Activated T-cell treated with anti-CD3 and anti-CD28 coated beads for 48 hours (primary cell): ENCODE measurements around the gene NPIPA8.
"Not testable (repeated sequence)": the region's sequence is repeated elsewhere in the genome, so short reads cannot be mapped to it uniquely, and the experiment has no call there.

Experiments
- DNase-seq: peaks from one replicate; pipeline ENCODE4 v3.0.0-alpha.2; 2020; ENCODE audit warnings: low read depth

NPIPA8 gene

GRCh38 chr16:18336636-18337035 is at the start of gene NPIPA8:
TSS of gene NPIPA8 (minus strand) at chr16:18336736. CDS start at chr16:18332662, 4,074 bp downstream.
- not testable (repeated sequence) for DNase-seq

GRCh38 chr16:18385285-18385684 is 48.7 kb upstream of the NPIPA8 start:
- not testable (repeated sequence) for DNase-seq

GRCh38 chr16:18384869-18385268 is 48.3 kb upstream of the NPIPA8 start:
- DNase-seq = not testable (repeated sequence)

GRCh38 chr16:18384098-18384636 is 47.6 kb upstream of the NPIPA8 start:
- DNase-seq = not testable (repeated sequence)

GRCh38 chr16:18382696-18383095 is 46.2 kb upstream of the NPIPA8 start:
- not testable (repeated sequence) for DNase-seq

- DNase-seq = not testable (repeated sequence)
These were observed 11.2 kb upstream of the NPIPA8 start for GRCh38 chr16:18347742-18348141.

GRCh38 chr16:18346993-18347392 is 10.5 kb upstream of the NPIPA8 start:
- not testable (repeated sequence) for DNase-seq

- not testable (repeated sequence) for DNase-seq
These were observed 8.1 kb upstream of the NPIPA8 start for GRCh38 chr16:18344634-18345033.

GRCh38 chr16:18341986-18342385 is 5.5 kb upstream of the NPIPA8 start:
- not testable (repeated sequence) for DNase-seq

- not testable (repeated sequence) for DNase-seq
These were observed 5.0 kb upstream of the NPIPA8 start for GRCh38 chr16:18341417-18341960.

GRCh38 chr16:18339210-18339609 is 2.7 kb upstream of the NPIPA8 start:
- DNase-seq = not testable (repeated sequence)

- not testable (repeated sequence) for DNase-seq
These were observed 24.7 kb downstream of the NPIPA8 start for GRCh38 chr16:18311811-18312210.

GRCh38 chr16:18309159-18309558 is 27.4 kb downstream of the NPIPA8 start:
- not testable (repeated sequence) for DNase-seq

- not testable (repeated sequence) for DNase-seq
These were observed 29.3 kb downstream of the NPIPA8 start for GRCh38 chr16:18307241-18307640.

- DNase-seq = not testable (repeated sequence)
These were observed 30.5 kb downstream of the NPIPA8 start for GRCh38 chr16:18306066-18306465.

- DNase-seq = not testable (repeated sequence)
These were observed 33.4 kb downstream of the NPIPA8 start for GRCh38 chr16:18303059-18303706.

GRCh38 chr16:18297714-18298113 is 38.8 kb downstream of the NPIPA8 start:
- not testable (repeated sequence) for DNase-seq

GRCh38 chr16:18296931-18297330 is 39.6 kb downstream of the NPIPA8 start:
- DNase-seq = not testable (repeated sequence)

GRCh38 chr16:18294371-18294770 is 42.2 kb downstream of the NPIPA8 start:
- not testable (repeated sequence) for DNase-seq

GRCh38 chr16:18293337-18293956 is 43.1 kb downstream of the NPIPA8 start:
- DNase-seq = not testable (repeated sequence)

GRCh38 chr16:18290959-18291358 is 45.6 kb downstream of the NPIPA8 start:
- not testable (repeated sequence) for DNase-seq

- not testable (repeated sequence) for DNase-seq
These were observed 50.2 kb downstream of the NPIPA8 start for GRCh38 chr16:18286342-18286741.

GRCh38 chr16:18280319-18280718 is 56.2 kb downstream of the NPIPA8 start:
- DNase-seq = not testable (repeated sequence)
